HG03159 (cell line): ENCODE results near the gene XRRA1.
"Not testable (repeated sequence)": the region's sequence is repeated elsewhere in the genome, so short reads cannot be mapped to it uniquely, and the experiment has no call there.

ENCODE experiments used
- ATAC-seq: cut with Tn5 transposase; IDR thresholded peaks from one replicate; pipeline ENCODE4 v1.9.1; 2021; ENCODE audit warnings: mild to moderate bottlenecking, moderate library complexity; ENCODE audit not compliant: unreplicated experiment

XRRA1 gene

DNA sequence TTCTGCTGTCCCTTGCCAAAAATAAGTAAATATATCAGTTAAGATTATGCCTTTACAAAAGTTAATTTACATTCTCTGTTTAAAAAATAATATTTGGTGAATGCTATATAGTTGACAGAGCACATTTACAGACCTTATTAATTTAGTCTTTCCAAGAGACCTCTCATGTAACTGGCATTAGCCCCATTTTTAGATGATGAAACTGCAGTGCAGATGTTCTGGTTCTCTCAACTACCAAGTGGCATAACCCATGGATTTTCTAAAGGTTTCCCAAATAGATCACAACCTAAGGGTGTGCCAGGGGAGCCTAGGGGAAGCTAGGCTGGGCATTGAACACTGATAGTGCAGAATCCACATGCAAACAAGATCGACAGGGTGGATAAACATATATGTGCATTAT is 111.7 kb downstream of the XRRA1 start:
- ATAC-seq: no peak

DNA sequence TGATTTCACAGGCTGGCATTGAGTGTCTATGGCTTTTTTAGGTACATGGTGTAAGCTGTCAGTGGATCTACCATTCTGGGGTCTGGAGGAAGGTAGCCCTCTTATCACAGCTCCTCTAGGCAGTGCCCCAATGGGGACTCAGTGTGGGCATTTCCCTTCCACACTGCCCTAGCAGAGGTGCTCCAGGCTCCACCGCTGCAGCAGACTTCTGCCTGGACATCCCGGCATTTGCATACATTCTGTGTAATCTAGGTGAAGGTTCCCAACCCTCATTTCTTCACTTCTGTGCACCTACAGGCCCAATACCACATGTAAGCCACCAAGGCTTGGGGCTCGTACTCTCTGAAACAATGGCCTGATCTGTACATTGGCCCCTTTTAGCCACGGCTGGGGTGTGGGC is 122.0 kb downstream of the XRRA1 start:
- ATAC-seq: no peak

DNA sequence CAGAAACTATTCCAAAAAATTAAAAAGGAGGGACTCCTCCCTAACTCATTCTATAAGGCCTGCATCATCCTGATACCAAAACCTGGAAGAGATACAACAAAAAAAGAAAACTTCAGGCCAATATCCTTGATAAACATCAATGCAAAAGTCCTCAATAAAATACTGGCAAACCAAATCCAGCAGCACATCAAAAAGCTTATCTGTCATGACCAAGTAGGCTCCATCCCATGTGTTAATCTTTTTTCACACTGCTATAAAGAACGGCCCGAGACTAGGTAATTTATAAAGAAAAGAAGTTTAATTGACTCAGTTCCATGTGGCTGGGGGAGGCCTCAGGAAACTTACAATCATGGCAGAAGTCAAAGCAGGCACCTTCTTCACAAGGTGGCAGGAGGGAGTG is 123.3 kb downstream of the XRRA1 start:
- not testable (repeated sequence) for ATAC-seq

DNA sequence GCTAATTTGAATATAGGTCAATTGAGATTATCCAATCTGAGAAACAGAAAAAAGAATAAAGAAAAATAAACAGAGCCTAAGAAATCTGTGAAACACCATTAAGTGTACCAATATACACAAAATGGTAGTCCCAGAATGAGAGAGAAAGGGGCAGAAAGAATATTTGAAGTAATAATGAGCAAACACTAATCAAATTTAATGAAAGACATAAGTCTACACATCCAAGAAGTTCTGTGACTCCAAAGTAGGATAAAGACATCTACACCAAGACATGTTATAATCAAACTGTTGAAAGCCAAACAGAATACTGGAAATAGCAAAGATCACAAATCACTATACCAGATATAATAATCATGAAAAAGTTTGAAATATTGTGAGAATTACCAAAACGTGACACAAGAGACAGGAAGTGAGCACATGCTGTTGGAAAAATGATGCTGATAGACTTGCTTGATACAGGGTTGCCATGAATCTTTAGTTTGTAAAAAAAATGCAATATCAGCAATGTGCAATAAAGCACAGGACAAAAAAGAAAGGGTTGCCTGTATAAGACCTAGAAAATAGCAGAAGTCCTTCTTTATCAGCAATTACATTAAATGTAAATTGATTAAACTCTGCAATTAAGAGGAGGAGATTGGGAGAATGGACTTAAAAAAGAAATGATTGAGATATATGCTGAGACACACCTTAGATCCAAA is 124.5 kb downstream of the XRRA1 start:
- no peak for ATAC-seq

DNA sequence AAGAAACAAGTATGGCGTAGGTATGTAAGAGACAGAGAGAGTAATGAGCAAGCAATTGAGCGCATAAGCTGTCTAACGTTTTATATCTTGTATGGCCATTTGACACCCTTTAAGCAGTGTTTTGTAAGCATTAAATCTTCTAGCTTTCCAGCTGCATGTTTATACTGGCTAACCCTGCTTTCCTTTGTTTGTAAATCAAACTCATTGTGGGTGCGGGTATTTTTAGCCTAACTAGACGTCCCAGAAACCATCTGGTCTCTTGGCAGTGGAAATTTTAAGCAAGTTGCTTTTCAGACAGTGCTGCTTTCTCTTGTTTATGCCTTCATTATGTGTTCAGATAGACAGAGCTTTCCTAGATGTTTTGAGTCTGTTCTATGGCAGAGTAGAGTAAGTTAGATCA is 126.7 kb downstream of the XRRA1 start:
- ATAC-seq: no peak

DNA sequence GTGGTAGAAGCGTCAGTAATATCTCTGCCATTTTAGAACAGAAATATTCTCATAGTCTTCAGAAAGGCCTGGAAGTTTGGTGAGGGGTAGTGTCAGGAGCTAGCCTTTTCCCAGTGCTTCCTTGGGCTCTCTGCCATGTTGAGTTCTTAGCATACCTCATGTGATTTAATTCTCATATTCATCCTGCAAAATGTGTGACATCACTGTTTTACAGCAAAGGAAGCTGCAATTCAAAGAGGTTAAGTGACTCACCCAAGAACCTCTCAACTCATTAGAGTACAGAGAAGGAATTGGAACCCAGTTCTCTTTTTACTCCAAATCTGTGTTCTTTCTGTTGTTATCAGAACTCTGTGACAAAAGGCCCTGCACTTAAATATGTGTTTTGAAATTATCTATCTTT is 128.1 kb downstream of the XRRA1 start:
- ATAC-seq: no peak

DNA sequence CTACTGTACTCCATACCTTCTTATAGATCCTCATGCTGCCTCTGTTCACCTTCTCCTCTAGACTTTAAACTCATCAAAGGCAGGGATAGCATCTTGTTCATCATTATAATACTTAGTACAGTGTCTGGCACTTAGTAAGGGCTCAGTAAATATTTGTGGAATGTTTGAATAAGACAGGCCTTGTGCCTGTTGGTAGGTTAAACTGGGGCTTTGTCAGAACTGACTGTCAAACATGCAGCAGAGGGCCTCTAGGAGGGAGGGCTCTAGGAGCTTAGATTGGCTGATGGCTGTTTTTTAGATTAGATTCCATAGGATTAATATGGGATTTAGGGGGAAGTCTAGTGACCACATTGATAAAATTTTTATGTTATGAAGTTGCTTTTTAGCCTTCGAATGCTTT is 129.5 kb downstream of the XRRA1 start:
- no peak for ATAC-seq

DNA sequence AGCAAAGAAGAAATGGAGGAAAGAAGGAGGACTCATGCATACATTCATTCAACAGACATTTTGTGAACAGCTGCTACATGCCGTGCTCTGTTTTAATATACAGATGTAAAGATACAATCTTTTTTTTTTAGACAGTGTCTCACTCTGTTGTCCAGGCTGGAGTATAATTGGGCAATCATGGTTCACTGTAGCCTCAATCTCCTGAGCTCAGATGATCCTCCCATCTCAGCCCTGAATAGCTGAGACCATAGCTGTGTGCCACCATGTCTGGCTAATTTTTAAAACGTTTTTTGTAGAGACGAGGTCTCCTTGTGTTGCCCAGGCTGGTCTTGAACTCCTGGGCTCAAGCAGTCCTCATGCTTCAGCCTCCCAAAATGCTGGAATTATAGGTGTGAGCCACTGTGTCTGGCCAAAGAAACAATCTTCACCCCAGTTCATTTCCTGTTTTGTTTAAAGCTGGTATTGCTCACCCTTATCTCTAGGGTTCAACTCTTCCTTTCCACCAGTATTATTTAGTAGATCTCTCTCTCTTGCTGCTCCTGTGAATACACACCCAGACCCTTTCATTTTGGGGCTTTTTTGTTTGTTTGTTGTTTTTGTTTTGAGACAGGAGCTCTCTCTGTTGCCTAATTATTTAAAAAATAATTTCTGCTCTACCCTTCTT is 130.5 kb downstream of the XRRA1 start:
- no peak for ATAC-seq

DNA sequence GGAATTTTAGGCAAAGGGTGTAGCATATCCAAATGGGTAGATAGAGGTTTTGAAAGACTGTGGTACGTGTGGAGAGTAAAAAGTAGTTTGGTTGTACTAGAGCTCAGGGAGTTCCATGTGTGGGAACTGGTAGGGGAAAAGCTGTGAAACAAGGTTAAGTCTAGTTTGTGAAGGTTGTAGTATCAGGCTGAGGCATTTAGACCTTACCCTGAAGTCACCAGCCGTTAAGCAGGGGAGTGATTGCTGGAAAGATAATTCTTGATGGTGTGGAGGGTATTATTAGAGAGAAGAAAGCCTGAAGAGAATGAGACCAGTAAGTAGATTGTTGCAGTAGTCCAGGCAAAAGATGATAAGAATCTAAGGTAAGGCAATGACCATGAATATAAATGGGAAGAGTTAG is 132.2 kb downstream of the XRRA1 start:
- ATAC-seq: no peak

DNA sequence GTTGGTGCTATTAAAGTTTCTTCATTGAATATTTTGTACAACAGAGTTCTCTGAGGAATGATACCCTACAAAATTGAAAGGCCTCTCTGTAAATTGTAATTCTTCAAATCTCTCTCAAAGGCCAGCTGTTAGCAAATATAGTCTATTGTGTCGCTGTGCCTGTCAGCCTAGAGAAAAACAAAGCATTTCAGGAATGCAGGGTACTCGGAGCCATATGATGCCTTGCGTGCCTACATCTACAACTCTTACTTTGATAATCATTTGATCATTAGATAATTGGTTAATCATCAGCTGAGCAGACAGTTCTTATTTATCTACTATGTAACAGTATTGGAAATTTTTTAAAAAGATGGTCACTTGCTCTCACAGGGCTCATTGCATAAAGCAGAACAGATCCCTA is 132.9 kb downstream of the XRRA1 start:
- ATAC-seq: no peak

DNA sequence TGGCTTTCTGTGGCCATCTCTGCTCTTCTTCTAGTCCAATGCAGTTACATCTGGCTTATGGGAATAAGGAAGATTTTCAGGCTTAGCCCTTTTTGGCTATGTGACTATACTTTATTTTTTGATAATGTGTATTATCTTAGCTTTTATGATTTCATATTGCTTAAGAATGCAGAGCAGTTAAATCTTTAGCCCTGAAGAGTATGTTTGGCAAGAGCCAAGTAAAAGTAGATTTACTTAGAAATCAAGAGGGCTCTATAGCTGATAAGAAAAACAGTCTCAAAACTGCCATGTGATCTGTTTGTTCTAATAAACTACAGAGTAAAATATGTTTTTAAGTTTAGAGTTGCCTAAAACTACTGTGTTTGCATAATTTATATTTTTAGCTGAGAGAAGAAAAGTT is 139.1 kb downstream of the XRRA1 start:
- no peak for ATAC-seq

DNA sequence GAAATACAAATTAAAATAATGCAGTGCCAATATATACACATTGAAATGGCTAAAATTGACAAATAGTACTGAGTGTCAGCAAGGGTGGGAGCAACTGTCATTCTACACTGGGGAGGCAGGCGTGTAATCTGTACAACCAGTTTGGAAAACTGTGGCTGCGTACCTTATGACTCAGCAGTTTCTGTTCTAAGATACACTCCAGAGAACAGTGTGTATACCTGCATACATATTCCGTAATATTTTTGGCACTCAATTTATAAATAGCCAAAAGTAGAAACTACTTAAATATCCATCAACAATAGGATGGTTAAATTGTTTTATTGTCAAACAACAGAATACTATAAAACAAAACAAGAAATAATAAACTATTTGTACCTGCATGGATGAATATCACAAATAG is 142.6 kb downstream of the XRRA1 start:
- ATAC-seq: no peak

DNA sequence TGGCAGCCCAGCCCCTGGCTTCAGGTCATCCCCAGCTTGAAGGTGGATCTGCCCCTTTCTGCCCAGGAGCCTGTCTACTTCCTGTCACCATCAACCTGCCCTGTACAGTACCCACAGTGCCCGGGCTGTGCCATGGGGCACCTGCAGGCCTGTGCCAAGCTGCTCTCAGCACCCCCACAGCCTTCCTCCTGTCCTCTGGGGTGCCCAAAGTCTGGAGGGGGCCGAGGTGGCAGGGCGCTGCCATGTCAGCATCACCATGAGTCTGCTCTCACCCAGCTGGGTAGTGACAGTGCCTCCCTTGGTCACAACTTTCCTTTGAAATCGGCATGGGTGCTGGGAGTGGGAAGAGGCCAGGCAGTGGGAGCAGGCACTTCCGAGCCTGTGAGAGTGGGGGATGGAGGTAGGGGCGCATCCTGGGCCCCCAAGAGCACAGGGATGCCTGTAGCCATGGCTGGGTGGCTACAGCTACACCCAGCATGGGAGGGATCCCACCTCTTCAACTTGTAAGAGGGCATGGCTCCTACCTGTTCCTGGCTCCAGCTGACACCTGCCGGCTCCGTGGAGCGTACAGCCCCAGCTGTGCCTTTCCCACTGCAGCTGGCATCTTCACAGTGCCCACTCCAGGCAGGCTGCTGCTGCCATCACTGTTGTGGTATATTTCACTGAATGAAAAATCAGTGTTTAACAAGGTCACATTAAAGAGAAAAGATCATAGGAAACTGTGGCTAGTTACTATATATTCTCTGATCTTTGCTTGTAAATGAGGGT is 157.4 kb downstream of the XRRA1 start:
- no peak for ATAC-seq
